Endothelial cell of umbilical vein (primary cell): Measurements from ENCODE around the gene ARRDC2. TPM values are rescaled to one million over a fixed set of nuclear protein-coding genes. Genes with fewer than 3 reads are reported as not detected.

ENCODE experiments used
- BruUV-seq: library from RNA; stranded (reverse); fragments of 400-500 nt; replicated peaks from 2 replicates; lab custom pipeline; 2021; lab: Mats Ljungman, UMichigan
- CTCF ChIA-PET: fragments of 300-600, 350-600 bp; sonication (Branson Sonifier 250); formaldehyde crosslinking; loops from one replicate; lab custom pipeline; 2021; ENCODE audit warnings: antibody characterized with exemption, inconsistent platforms; lab: Charles Lee
- POLR2A ChIA-PET: fragments of 300-600, 350-600 bp; sonication (Branson Sonifier 250); formaldehyde crosslinking; loops from one replicate; lab custom pipeline; 2021; ENCODE audit warnings: antibody characterized with exemption, inconsistent platforms; lab: Charles Lee
- DNase-seq: peaks from one replicate; pipeline ENCODE4 v3.0.0-alpha.2; 2011; ENCODE audit warnings: low read depth, low spot score
- FAIRE-seq: peaks from 2 replicates; lab custom pipeline; 2011; peaks lifted over from hg19 to GRCh38; lab: Jason Lieb, UNC
- H2AFZ ChIP-seq: 2 replicates; pipeline ENCODE4 v1.6.0; 2012; ENCODE audit warnings: low read depth, low read length, control low read depth, inconsistent platforms
- H3K27ac ChIP-seq: 2 replicates; pipeline ENCODE4 v1.5.1; 2011; ENCODE audit warnings: low read depth, mild to moderate bottlenecking, control low read depth, low read length, moderate library complexity; ENCODE audit not compliant: insufficient read depth
- H3K27me3 ChIP-seq, 2 experiments: 2 replicates each; pipeline versions ENCODE4 v1.6.0 to v1.6.1; 2011; ENCODE audit warnings: low read length in 2 of 2, mixed read lengths in 1 of 2; ENCODE audit not compliant: control insufficient read depth in 2 of 2, insufficient read depth in 2 of 2
- H3K36me3 ChIP-seq, 2 experiments: 2 replicates in 1 of 2; 3 replicates in 1 of 2; pipeline ENCODE4 v1.5.1; 2011; ENCODE audit warnings: low read length in 2 of 2, mild to moderate bottlenecking in 1 of 2, moderate library complexity in 1 of 2; ENCODE audit not compliant: control insufficient read depth in 2 of 2, insufficient read depth in 2 of 2; ENCODE audit errors: extremely low read depth in 1 of 2
- H3K4me1 ChIP-seq: 3 replicates; pipeline ENCODE4 v1.5.1; 2011; ENCODE audit warnings: mild to moderate bottlenecking, low read length; ENCODE audit not compliant: control insufficient read depth, insufficient read depth; ENCODE audit errors: extremely low read depth
- H3K4me2 ChIP-seq: 2 replicates; pipeline ENCODE4 v1.6.1; 2011; ENCODE audit warnings: low read length, control low read depth, mixed read lengths; ENCODE audit not compliant: insufficient read depth
- H3K4me3 ChIP-seq, 3 experiments: fragments of 200-600 bp in 1 of 3; sonication (generic), shearing (Covaris generic) in 1 of 3; replicated peaks in 1 of 3; 2 replicates each; pipeline ENCODE4 v1.5.1; 2011 to 2016; ENCODE audit warnings: control low read depth in 3 of 3, low read length in 3 of 3, mild to moderate bottlenecking in 2 of 3, inconsistent platforms in 1 of 3, low read depth in 1 of 3, moderate library complexity in 1 of 3; ENCODE audit not compliant: insufficient read depth in 1 of 3
- H3K79me2 ChIP-seq: 2 replicates; pipeline ENCODE4 v1.6.0; 2012; ENCODE audit warnings: low read length, inconsistent platforms; ENCODE audit not compliant: control insufficient read depth, insufficient read depth
- H3K9ac ChIP-seq: replicated peaks from 2 replicates; pipeline ENCODE3; 2011; ENCODE audit warnings: low read length, control low read depth; ENCODE audit not compliant: insufficient read depth; ENCODE audit errors: extremely low read depth
- H3K9me1 ChIP-seq: replicated peaks from 3 replicates; pipeline ENCODE4 v1.6.0; 2011; ENCODE audit warnings: mild to moderate bottlenecking, low read length; ENCODE audit not compliant: control insufficient read depth, insufficient read depth; ENCODE audit errors: extremely low read depth
- H3K9me3 ChIP-seq: replicated peaks from 2 replicates; pipeline ENCODE4 v1.5.1; 2012; ENCODE audit warnings: low read length, inconsistent platforms; ENCODE audit not compliant: control insufficient read depth, insufficient read depth
- H4K20me1 ChIP-seq: replicated peaks from 2 replicates; pipeline ENCODE3; 2011; ENCODE audit warnings: mild to moderate bottlenecking, low read length; ENCODE audit not compliant: control insufficient read depth, insufficient read depth; ENCODE audit errors: extremely low read depth
- CTCF ChIP-seq, 2 donors: IDR thresholded peaks; 1 replicate in 1 of 2; 2 replicates in 1 of 2; pipeline ENCODE4 v1.5.1; 2011; ENCODE audit warnings: low read length in 2 of 2, mild to moderate bottlenecking in 2 of 2, moderate library complexity in 2 of 2, control low read depth in 1 of 2, inconsistent platforms in 1 of 2, low read depth in 1 of 2; ENCODE audit not compliant: insufficient read depth in 1 of 2; ENCODE audit errors: extremely low read depth in 1 of 2
- EZH2 ChIP-seq: IDR thresholded peaks from 2 replicates; pipeline ENCODE4 v1.6.1; 2012; ENCODE audit warnings: borderline replicate concordance, low read depth, mild to moderate bottlenecking, moderate library complexity, low read length, inconsistent platforms; ENCODE audit not compliant: severe bottlenecking
- FOS ChIP-seq: IDR thresholded peaks from 2 replicates; pipeline ENCODE4 v1.6.1; 2011; ENCODE audit warnings: mild to moderate bottlenecking, low read length, moderate library complexity, borderline replicate concordance; ENCODE audit not compliant: insufficient read depth
- GATA2 ChIP-seq: IDR thresholded peaks from 2 replicates; pipeline ENCODE4 v1.7.0; 2011; ENCODE audit warnings: low read depth, mild to moderate bottlenecking, moderate library complexity, mixed read lengths, low read length; ENCODE audit not compliant: insufficient read length, insufficient read depth
- JUN ChIP-seq: IDR thresholded peaks from 2 replicates; pipeline ENCODE4 v1.6.1; 2011; ENCODE audit warnings: borderline replicate concordance, low read depth; ENCODE audit not compliant: insufficient read length, insufficient read depth
- MAX ChIP-seq: IDR thresholded peaks from 2 replicates; pipeline ENCODE4 v1.6.1; 2011; ENCODE audit not compliant: insufficient read depth, insufficient read length
- MYC ChIP-seq: IDR thresholded peaks from one replicate; pipeline ENCODE4 v1.6.1; 2011; ENCODE audit warnings: mild to moderate bottlenecking, low read depth, low read length
- POLR2A ChIP-seq: IDR thresholded peaks from 2 replicates; pipeline ENCODE4 v1.6.1; 2012; ENCODE audit warnings: low read depth, mild to moderate bottlenecking, control low read depth, low read length
- POLR2AphosphoS5 ChIP-seq: IDR thresholded peaks from 2 replicates; pipeline ENCODE4 v1.6.1; 2012; ENCODE audit warnings: low read depth, mild to moderate bottlenecking, control low read depth, low read length, moderate library complexity; ENCODE audit not compliant: insufficient read depth
- dilution Hi-C: fragments of 300-500 bp; cut with MboI; formaldehyde crosslinking; loops from one replicate; pipeline ENCODE4 v1.15.0; 2019; ENCODE audit warnings: low sequenced_read_pairs; ENCODE audit not compliant: extremely low pct_ligation_motif_present
- intact Hi-C: fragments of 100-400 bp; cut with micrococcal nuclease; formaldehyde crosslinking; loops from one replicate; pipeline ENCODE4 v1.10.0; 2022
- polyA plus RNA-seq, 4 experiments: library from polyadenylated mRNA; depleted of rRNA in 3 of 4; stranded (reverse) in 3 of 4; unstranded in 1 of 4; fragments of >200 nt; gene quantifications; 2 replicates each; pipeline versions ENCODE4 v1.2.1 to v1.2.3, GENCODE V29; 2011 to 2012; ENCODE audit warnings: missing spikeins in 1 of 4
- total RNA-seq: library from RNA; stranded (reverse); gene quantifications from 2 replicates; pipeline ENCODE4 v1.2.3, GENCODE V29; 2021

The ARRDC2 gene
- total and polyA plus RNA-seq, 2 donors (not counting 3 experiments of a cell fraction or from before 2014, with no cell fraction given) = 10.2 to 17.4 TPM

- Histone ChIP-seq H3K4me2 (no peak overlapping the region), H3K79me2 (no peaks in the 10 kb centered on the region), H3K9me1 (no peaks in the 10 kb centered on the region), H3K9me3 (no peaks in the 10 kb centered on the region), H4K20me1 (no peaks in the 10 kb centered on the region), H3K9ac (no peak overlapping the region), H2AFZ (no peak overlapping the region), H3K4me1 (peaks cover 5% of the 10 kb centered on the region), H3K27me3 (peaks cover 9 to 13% of the 10 kb centered on the region in 2 experiments), H3K4me3 (no peak overlapping the region), H3K27ac (no peak overlapping the region), H3K36me3 (no peaks in the 10 kb centered on the region)
- ChIA-PET CTCF (no interaction called here), POLR2A (no interaction called here)
- DNase-seq (no peak), FAIRE-seq (no peak)
- dilution Hi-C loops (no loop called here), intact Hi-C loops (no loop called here)
- TF ChIP-seq CTCF (IDR thresholded peaks at IDR 0.05; ENCODE audit: extremely low read depth in 1 of 2, insufficient read depth in 1 of 2, low read depth in 1 of 2, low read length in 2 of 2) (no peak), POLR2A (no peak), GATA2 (no peak)
- BruUV-seq = no TSS peak
Observed at GRCh38 chr19:18041054-18041453, 33.1 kb downstream of the ARRDC2 start.

GRCh38 chr19:18043676-18044075, 35.7 kb downstream of the ARRDC2 start:
- BruUV-seq = no TSS peak
- Histone ChIP-seq H3K4me3 (no peak overlapping the region), H3K9me3 (no peaks in the 10 kb centered on the region), H3K9me1 (no peaks in the 10 kb centered on the region), H3K79me2 (no peaks in the 10 kb centered on the region), H2AFZ (no peak overlapping the region), H3K36me3 (no peaks in the 10 kb centered on the region), H3K9ac (no peak overlapping the region), H3K4me1 (peaks cover 5% of the 10 kb centered on the region), H3K27me3 (peaks cover 9 to 13% of the 10 kb centered on the region in 2 experiments), H3K27ac (no peak overlapping the region), H4K20me1 (no peaks in the 10 kb centered on the region), H3K4me2 (no peak overlapping the region)
- DNase-seq (no peak), FAIRE-seq (no peak)
- TF ChIP-seq MYC (no peak), FOS (no peak), JUN (no peak), POLR2AphosphoS5 (no peak), EZH2 (no peak), GATA2 (no peak), CTCF (IDR thresholded peaks at IDR 0.05; ENCODE audit: extremely low read depth in 1 of 2, insufficient read depth in 1 of 2, low read depth in 1 of 2, low read length in 2 of 2) (no peak), POLR2A (no peak), MAX (no peak)
- ChIA-PET POLR2A (interaction anchor here (0.5 kb wide), 1 partner anchor 14 kb away, joined by 3 read pairs; no protein-coding TSS in a partner anchor), CTCF (no interaction called here)
- dilution Hi-C loops (no loop called here), intact Hi-C loops (no loop called here)
